ENCODE data around the gene GLIS2. TPM values are rescaled to one million over a fixed set of nuclear protein-coding genes. Genes with fewer than 3 reads are reported as not detected.

GLIS2 gene
- total RNA-seq, 1 experiment from 2014 or later, result 44.2 TPM

DNA sequence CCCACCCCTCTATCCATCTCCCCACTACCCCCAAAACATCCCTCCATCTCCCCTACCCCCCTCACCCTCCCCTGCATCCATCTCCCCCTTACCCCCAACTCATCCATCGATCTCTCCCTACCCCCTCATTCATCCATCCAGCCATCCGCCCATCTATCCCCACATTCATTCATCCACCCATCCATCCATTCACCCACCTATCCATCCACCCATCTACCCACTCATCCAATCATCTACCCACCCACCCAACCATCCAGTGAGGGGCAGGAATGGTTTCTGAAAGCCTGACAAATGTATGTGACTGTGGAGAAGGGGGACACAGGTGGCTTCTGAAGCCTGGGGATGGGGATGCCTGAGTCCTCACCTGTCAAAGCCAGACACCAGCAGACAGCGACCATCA is 44.0 kb downstream of the GLIS2 start:
- Histone ChIP-seq H3K9me2 (ENCODE audit: insufficient read depth) (no peaks in the 10 kb centered on the region), H3K4me2 (no peak overlapping the region), H3K79me2 (ENCODE audit: low read depth) (no peaks in the 10 kb centered on the region), H3K27me3 (ENCODE audit: insufficient read depth, low read depth) (no peaks in the 10 kb centered on the region), H2AFZ (no peak overlapping the region), H3K4me3 (no peak overlapping the region), H3K4me1 (replicated peaks; ENCODE audit: insufficient read depth) (no peaks in the 10 kb centered on the region; the same call in 1 of the 2 replicates), H3F3A (ENCODE audit: insufficient read depth, low read depth) (peaks cover 6% of the 10 kb centered on the region; the same call in 1 of the 2 replicates), H3K9me3 (ENCODE audit: insufficient read depth, low read depth) (no peaks in the 10 kb centered on the region), H3K27ac (no peak overlapping the region), H4K20me1 (ENCODE audit: insufficient read depth) (no peaks in the 10 kb centered on the region), H3K36me3 (ENCODE audit: low read depth) (no peaks in the 10 kb centered on the region)
- intact Hi-C loops (cut with micrococcal nuclease; ENCODE audit: unreplicated experiment), result loop anchor here (1.0 kb wide), 1 partner anchor 42 kb away; no protein-coding TSS in a partner anchor
- POLR2A ChIA-PET (ENCODE audit: unreplicated experiment), result interaction anchor here (0.6 kb wide), 1 partner anchor 738 kb away, joined by 6 read pairs; no protein-coding TSS in a partner anchor
- no TSS peak for BruUV-seq (replicated peaks)
- no peak for DNase-seq
- TF ChIP-seq, protein P1, sequence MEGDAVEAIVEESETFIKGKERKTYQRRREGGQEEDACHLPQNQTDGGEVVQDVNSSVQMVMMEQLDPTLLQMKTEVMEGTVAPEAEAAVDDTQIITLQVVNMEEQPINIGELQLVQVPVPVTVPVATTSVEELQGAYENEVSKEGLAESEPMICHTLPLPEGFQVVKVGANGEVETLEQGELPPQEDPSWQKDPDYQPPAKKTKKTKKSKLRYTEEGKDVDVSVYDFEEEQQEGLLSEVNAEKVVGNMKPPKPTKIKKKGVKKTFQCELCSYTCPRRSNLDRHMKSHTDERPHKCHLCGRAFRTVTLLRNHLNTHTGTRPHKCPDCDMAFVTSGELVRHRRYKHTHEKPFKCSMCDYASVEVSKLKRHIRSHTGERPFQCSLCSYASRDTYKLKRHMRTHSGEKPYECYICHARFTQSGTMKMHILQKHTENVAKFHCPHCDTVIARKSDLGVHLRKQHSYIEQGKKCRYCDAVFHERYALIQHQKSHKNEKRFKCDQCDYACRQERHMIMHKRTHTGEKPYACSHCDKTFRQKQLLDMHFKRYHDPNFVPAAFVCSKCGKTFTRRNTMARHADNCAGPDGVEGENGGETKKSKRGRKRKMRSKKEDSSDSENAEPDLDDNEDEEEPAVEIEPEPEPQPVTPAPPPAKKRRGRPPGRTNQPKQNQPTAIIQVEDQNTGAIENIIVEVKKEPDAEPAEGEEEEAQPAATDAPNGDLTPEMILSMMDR (conservative IDR thresholded peaks at IDR 0.05), result no peak
- no peak for TF ChIP-seq EZH2 (IDR thresholded peaks at IDR 0.05; ENCODE audit: low read depth)
- CTCF ChIA-PET, result interaction anchor here (0.9 to 2.1 kb wide), 4 partner anchors 9 to 43 kb away, joined by 3 to 16 read pairs (median 14); no protein-coding TSS in a partner anchor

DNA sequence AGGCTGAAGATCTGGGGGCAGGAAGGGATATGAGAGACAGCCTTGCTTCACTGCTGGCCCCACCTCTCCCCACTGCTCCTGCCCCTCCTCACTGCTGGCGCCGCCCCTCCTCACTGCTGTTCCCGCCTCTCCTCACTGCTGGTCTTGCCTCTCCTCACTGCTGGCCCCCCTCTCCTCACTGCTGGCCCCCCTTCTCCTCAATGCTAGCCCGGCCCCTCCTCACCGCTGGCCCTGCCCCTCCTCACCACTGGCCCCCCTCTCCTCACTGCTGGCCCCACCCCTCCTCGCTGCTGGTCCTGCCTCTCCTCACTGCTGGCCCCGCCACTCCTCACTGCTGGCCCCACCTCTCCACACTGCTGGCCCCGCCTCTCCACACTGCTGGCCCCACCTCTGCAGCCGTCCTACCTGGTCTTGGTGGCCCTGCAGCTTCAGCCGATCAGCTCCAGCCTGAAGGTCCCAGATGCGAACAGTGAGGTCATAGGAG is 44.7 kb downstream of the GLIS2 start:
- ChIA-PET CTCF (no interaction called here), POLR2A (ENCODE audit: unreplicated experiment) (no interaction called here)
- H3K9me2 ChIP-seq (ENCODE audit: insufficient read depth), result no peaks in the 10 kb centered on the region
- no peaks in the 10 kb centered on the region; the same call in 1 of the 2 replicates for H3K4me1 ChIP-seq (replicated peaks; ENCODE audit: insufficient read depth)
- peaks cover 6% of the 10 kb centered on the region; the same call in 1 of the 2 replicates for H3F3A ChIP-seq (ENCODE audit: insufficient read depth, low read depth)
- no peak overlapping the region for H3K4me2 ChIP-seq
- no peak overlapping the region for H2AFZ ChIP-seq
- no TSS peak for BruUV-seq (replicated peaks)
- H3K27ac ChIP-seq, result no peak overlapping the region
- no peaks in the 10 kb centered on the region for H3K36me3 ChIP-seq (ENCODE audit: low read depth)
- TF ChIP-seq, protein P1 (conservative IDR thresholded peaks at IDR 0.05), result no peak
- TF ChIP-seq EZH2 (IDR thresholded peaks at IDR 0.05; ENCODE audit: low read depth), result no peak
- no peak overlapping the region for H3K4me3 ChIP-seq
- H3K27me3 ChIP-seq (ENCODE audit: insufficient read depth, low read depth), result no peaks in the 10 kb centered on the region
- no peaks in the 10 kb centered on the region for H3K79me2 ChIP-seq (ENCODE audit: low read depth)
- no peaks in the 10 kb centered on the region for H4K20me1 ChIP-seq (ENCODE audit: insufficient read depth)
- intact Hi-C loops (cut with micrococcal nuclease; ENCODE audit: unreplicated experiment), result no loop called here
- no peak for DNase-seq
- no peaks in the 10 kb centered on the region for H3K9me3 ChIP-seq (ENCODE audit: insufficient read depth, low read depth)

DNA sequence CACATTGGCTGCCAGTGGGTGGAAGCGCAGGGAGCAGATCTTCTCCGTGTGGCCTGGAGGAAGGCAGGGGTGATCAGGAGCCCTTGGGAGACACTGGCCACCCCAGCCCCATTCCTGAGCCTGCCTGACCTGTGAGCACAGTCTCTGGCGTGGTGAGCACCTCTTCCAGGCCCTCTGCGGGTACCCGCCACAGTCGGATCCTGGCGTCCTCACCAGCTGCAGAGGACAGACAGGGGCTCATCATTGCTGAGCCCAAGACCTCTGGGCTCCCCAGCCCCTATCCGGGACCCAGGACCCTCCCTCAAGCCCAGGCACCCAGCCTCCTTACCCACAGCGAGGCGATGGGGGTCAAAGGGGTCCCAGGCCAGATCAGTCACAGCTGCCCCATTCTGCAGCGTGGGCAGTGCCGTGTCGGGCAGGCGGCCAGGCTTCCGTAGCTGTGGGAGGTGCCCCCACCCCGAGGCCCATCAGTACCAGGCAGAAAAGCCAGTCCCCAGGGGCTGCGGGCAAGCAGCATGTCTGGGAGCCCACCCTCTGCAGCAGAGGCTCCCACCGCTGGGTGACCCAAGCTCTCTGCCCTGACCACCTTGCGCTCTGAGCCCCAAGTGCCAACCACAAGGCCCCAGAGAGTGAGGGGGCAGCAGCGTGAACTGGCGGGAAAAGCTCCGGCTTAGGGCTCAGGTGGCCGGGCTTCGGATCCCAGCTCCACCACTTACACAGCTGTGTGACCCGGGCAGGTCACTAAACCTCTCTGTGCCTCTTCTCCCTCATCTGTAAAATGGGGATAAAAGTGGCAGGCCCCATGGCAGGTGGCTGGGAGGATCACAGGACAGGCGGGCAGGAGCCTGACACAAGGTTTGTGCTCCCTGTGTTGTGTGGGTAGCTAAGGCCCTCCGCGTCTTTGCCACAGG is 45.4 kb downstream of the GLIS2 start:
- Histone ChIP-seq H3K9me2 (ENCODE audit: insufficient read depth) (no peaks in the 10 kb centered on the region), H3K4me1 (replicated peaks; ENCODE audit: insufficient read depth) (peaks cover under 1% of the 10 kb centered on the region), H3K36me3 (ENCODE audit: low read depth) (no peaks in the 10 kb centered on the region), H3K4me3 (no peak overlapping the region), H3K79me2 (ENCODE audit: low read depth) (no peaks in the 10 kb centered on the region), H3K9me3 (ENCODE audit: insufficient read depth, low read depth) (no peaks in the 10 kb centered on the region), H3K27me3 (ENCODE audit: insufficient read depth, low read depth) (no peaks in the 10 kb centered on the region), H2AFZ (no peak overlapping the region), H3K4me2 (no peak overlapping the region), H4K20me1 (ENCODE audit: insufficient read depth) (no peaks in the 10 kb centered on the region), H3F3A (ENCODE audit: insufficient read depth, low read depth) (peaks cover 6% of the 10 kb centered on the region; the same call in 1 of the 2 replicates), H3K27ac (no peak overlapping the region)
- BruUV-seq (replicated peaks), result no TSS peak
- ChIA-PET CTCF (no interaction called here), POLR2A (ENCODE audit: unreplicated experiment) (no interaction called here)
- intact Hi-C loops (cut with micrococcal nuclease; ENCODE audit: unreplicated experiment), result no loop called here
- TF ChIP-seq, protein P1 (conservative IDR thresholded peaks at IDR 0.05), result no peak
- TF ChIP-seq EZH2 (IDR thresholded peaks at IDR 0.05; ENCODE audit: low read depth), result no peak
- no peak for DNase-seq

Measured in PC-9 (cell line).